Endothelial cell of umbilical vein (primary cell): ENCODE data around the gene RPL21. TPM values are rescaled to one million over a fixed set of nuclear protein-coding genes. Genes with fewer than 3 reads are reported as not detected.

Experiments
- BruUV-seq: library from RNA; stranded (reverse); fragments of 400-500 nt; replicated peaks from 2 replicates; lab custom pipeline; 2021; lab: Mats Ljungman, UMichigan
- CTCF ChIA-PET: fragments of 300-600, 350-600 bp; sonication (Branson Sonifier 250); formaldehyde crosslinking; loops from one replicate; lab custom pipeline; 2021; ENCODE audit warnings: antibody characterized with exemption, inconsistent platforms; lab: Charles Lee
- POLR2A ChIA-PET: fragments of 300-600, 350-600 bp; sonication (Branson Sonifier 250); formaldehyde crosslinking; loops from one replicate; lab custom pipeline; 2021; ENCODE audit warnings: antibody characterized with exemption, inconsistent platforms; lab: Charles Lee
- DNase-seq: peaks from one replicate; pipeline ENCODE4 v3.0.0-alpha.2; 2011; ENCODE audit warnings: low read depth, low spot score
- FAIRE-seq: peaks from 2 replicates; lab custom pipeline; 2011; peaks lifted over from hg19 to GRCh38; lab: Jason Lieb, UNC
- H2AFZ ChIP-seq: 2 replicates; pipeline ENCODE4 v1.6.0; 2012; ENCODE audit warnings: low read depth, low read length, control low read depth, inconsistent platforms
- H3K27ac ChIP-seq: 2 replicates; pipeline ENCODE4 v1.5.1; 2011; ENCODE audit warnings: low read depth, mild to moderate bottlenecking, control low read depth, low read length, moderate library complexity; ENCODE audit not compliant: insufficient read depth
- H3K27me3 ChIP-seq, 2 experiments: 2 replicates each; pipeline versions ENCODE4 v1.6.0 to v1.6.1; 2011; ENCODE audit warnings: low read length in 2 of 2, mixed read lengths in 1 of 2; ENCODE audit not compliant: control insufficient read depth in 2 of 2, insufficient read depth in 2 of 2
- H3K36me3 ChIP-seq, 2 experiments: 2 replicates in 1 of 2; 3 replicates in 1 of 2; pipeline ENCODE4 v1.5.1; 2011; ENCODE audit warnings: low read length in 2 of 2, mild to moderate bottlenecking in 1 of 2, moderate library complexity in 1 of 2; ENCODE audit not compliant: control insufficient read depth in 2 of 2, insufficient read depth in 2 of 2; ENCODE audit errors: extremely low read depth in 1 of 2
- H3K4me1 ChIP-seq: 3 replicates; pipeline ENCODE4 v1.5.1; 2011; ENCODE audit warnings: mild to moderate bottlenecking, low read length; ENCODE audit not compliant: control insufficient read depth, insufficient read depth; ENCODE audit errors: extremely low read depth
- H3K4me2 ChIP-seq: 2 replicates; pipeline ENCODE4 v1.6.1; 2011; ENCODE audit warnings: low read length, control low read depth, mixed read lengths; ENCODE audit not compliant: insufficient read depth
- H3K4me3 ChIP-seq, 3 experiments: fragments of 200-600 bp in 1 of 3; sonication (generic), shearing (Covaris generic) in 1 of 3; replicated peaks in 1 of 3; 2 replicates each; pipeline ENCODE4 v1.5.1; 2011 to 2016; ENCODE audit warnings: control low read depth in 3 of 3, low read length in 3 of 3, mild to moderate bottlenecking in 2 of 3, inconsistent platforms in 1 of 3, low read depth in 1 of 3, moderate library complexity in 1 of 3; ENCODE audit not compliant: insufficient read depth in 1 of 3
- H3K79me2 ChIP-seq: 2 replicates; pipeline ENCODE4 v1.6.0; 2012; ENCODE audit warnings: low read length, inconsistent platforms; ENCODE audit not compliant: control insufficient read depth, insufficient read depth
- H3K9ac ChIP-seq: replicated peaks from 2 replicates; pipeline ENCODE3; 2011; ENCODE audit warnings: low read length, control low read depth; ENCODE audit not compliant: insufficient read depth; ENCODE audit errors: extremely low read depth
- H3K9me1 ChIP-seq: replicated peaks from 3 replicates; pipeline ENCODE4 v1.6.0; 2011; ENCODE audit warnings: mild to moderate bottlenecking, low read length; ENCODE audit not compliant: control insufficient read depth, insufficient read depth; ENCODE audit errors: extremely low read depth
- H3K9me3 ChIP-seq: replicated peaks from 2 replicates; pipeline ENCODE4 v1.5.1; 2012; ENCODE audit warnings: low read length, inconsistent platforms; ENCODE audit not compliant: control insufficient read depth, insufficient read depth
- H4K20me1 ChIP-seq: replicated peaks from 2 replicates; pipeline ENCODE3; 2011; ENCODE audit warnings: mild to moderate bottlenecking, low read length; ENCODE audit not compliant: control insufficient read depth, insufficient read depth; ENCODE audit errors: extremely low read depth
- EZH2 ChIP-seq: IDR thresholded peaks from 2 replicates; pipeline ENCODE4 v1.6.1; 2012; ENCODE audit warnings: borderline replicate concordance, low read depth, mild to moderate bottlenecking, moderate library complexity, low read length, inconsistent platforms; ENCODE audit not compliant: severe bottlenecking
- FOS ChIP-seq: IDR thresholded peaks from 2 replicates; pipeline ENCODE4 v1.6.1; 2011; ENCODE audit warnings: mild to moderate bottlenecking, low read length, moderate library complexity, borderline replicate concordance; ENCODE audit not compliant: insufficient read depth
- JUN ChIP-seq: IDR thresholded peaks from 2 replicates; pipeline ENCODE4 v1.6.1; 2011; ENCODE audit warnings: borderline replicate concordance, low read depth; ENCODE audit not compliant: insufficient read length, insufficient read depth
- MYC ChIP-seq: IDR thresholded peaks from one replicate; pipeline ENCODE4 v1.6.1; 2011; ENCODE audit warnings: mild to moderate bottlenecking, low read depth, low read length
- POLR2A ChIP-seq: IDR thresholded peaks from 2 replicates; pipeline ENCODE4 v1.6.1; 2012; ENCODE audit warnings: low read depth, mild to moderate bottlenecking, control low read depth, low read length
- POLR2AphosphoS5 ChIP-seq: IDR thresholded peaks from 2 replicates; pipeline ENCODE4 v1.6.1; 2012; ENCODE audit warnings: low read depth, mild to moderate bottlenecking, control low read depth, low read length, moderate library complexity; ENCODE audit not compliant: insufficient read depth
- dilution Hi-C: fragments of 300-500 bp; cut with MboI; formaldehyde crosslinking; loops from one replicate; pipeline ENCODE4 v1.15.0; 2019; ENCODE audit warnings: low sequenced_read_pairs; ENCODE audit not compliant: extremely low pct_ligation_motif_present
- intact Hi-C: fragments of 100-400 bp; cut with micrococcal nuclease; formaldehyde crosslinking; loops from one replicate; pipeline ENCODE4 v1.10.0; 2022
- polyA plus RNA-seq, 4 experiments: library from polyadenylated mRNA; depleted of rRNA in 3 of 4; stranded (reverse) in 3 of 4; unstranded in 1 of 4; fragments of >200 nt; gene quantifications; 2 replicates each; pipeline versions ENCODE4 v1.2.1 to v1.2.3, GENCODE V29; 2011 to 2012; ENCODE audit warnings: missing spikeins in 1 of 4
- total RNA-seq: library from RNA; stranded (reverse); gene quantifications from 2 replicates; pipeline ENCODE4 v1.2.3, GENCODE V29; 2021
- TF ChIP-seq, protein P1 (sequence below), 2 donors: IDR thresholded peaks; 1 replicate in 1 of 2; 2 replicates in 1 of 2; pipeline ENCODE4 v1.5.1; 2011; ENCODE audit warnings: low read length in 2 of 2, mild to moderate bottlenecking in 2 of 2, moderate library complexity in 2 of 2, control low read depth in 1 of 2, inconsistent platforms in 1 of 2, low read depth in 1 of 2; ENCODE audit not compliant: insufficient read depth in 1 of 2; ENCODE audit errors: extremely low read depth in 1 of 2
- TF ChIP-seq, protein P2 (sequence below): IDR thresholded peaks from 2 replicates; pipeline ENCODE4 v1.6.1; 2011; ENCODE audit not compliant: insufficient read depth, insufficient read length

The RPL21 gene
- total and polyA plus RNA-seq, 2 donors (not counting 3 experiments of a cell fraction or from before 2014, with no cell fraction given) = 585 to 871 TPM

DNA sequence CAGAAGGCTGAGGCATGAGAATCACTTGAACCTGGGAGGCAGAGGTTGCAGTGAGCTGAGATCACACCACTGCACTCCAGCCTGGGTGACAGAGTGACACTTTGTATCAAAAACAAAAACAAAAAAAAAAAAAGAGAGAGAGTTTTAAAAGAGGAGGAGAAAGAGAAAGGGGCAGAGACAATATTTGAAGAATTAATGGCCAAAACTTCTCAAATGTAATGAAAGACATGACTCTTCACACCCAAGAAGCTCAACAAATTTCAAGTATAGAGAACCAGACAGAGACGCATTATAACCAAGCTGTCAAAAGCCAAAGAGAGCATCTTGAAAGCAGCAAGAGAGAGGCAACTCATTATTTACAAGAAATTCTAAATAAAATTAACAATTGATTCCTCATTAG, 42.8 kb upstream of the RPL21 start:
- Histone ChIP-seq H3K4me3 (no peak overlapping the region), H4K20me1 (no peaks in the 10 kb centered on the region), H3K27me3 (peaks cover 3 to 4% of the 10 kb centered on the region in 2 experiments), H3K27ac (no peak overlapping the region), H3K9me1 (no peaks in the 10 kb centered on the region), H2AFZ (no peak overlapping the region), H3K9ac (no peak overlapping the region), H3K36me3 (no peaks in the 10 kb centered on the region), H3K9me3 (no peaks in the 10 kb centered on the region), H3K4me1 (no peaks in the 10 kb centered on the region), H3K79me2 (no peaks in the 10 kb centered on the region), H3K4me2 (no peak overlapping the region)
- no peak for FAIRE-seq
- intact Hi-C loops (no loop called here), dilution Hi-C loops (no loop called here)
- CTCF ChIA-PET = no interaction called here
- no TSS peak for BruUV-seq
- DNase-seq = no peak
- POLR2A ChIA-PET = interaction anchor here (0.7 kb wide), 1 partner anchor 13 kb away, joined by 3 read pairs; no protein-coding TSS in a partner anchor
- TF ChIP-seq, protein P1, sequence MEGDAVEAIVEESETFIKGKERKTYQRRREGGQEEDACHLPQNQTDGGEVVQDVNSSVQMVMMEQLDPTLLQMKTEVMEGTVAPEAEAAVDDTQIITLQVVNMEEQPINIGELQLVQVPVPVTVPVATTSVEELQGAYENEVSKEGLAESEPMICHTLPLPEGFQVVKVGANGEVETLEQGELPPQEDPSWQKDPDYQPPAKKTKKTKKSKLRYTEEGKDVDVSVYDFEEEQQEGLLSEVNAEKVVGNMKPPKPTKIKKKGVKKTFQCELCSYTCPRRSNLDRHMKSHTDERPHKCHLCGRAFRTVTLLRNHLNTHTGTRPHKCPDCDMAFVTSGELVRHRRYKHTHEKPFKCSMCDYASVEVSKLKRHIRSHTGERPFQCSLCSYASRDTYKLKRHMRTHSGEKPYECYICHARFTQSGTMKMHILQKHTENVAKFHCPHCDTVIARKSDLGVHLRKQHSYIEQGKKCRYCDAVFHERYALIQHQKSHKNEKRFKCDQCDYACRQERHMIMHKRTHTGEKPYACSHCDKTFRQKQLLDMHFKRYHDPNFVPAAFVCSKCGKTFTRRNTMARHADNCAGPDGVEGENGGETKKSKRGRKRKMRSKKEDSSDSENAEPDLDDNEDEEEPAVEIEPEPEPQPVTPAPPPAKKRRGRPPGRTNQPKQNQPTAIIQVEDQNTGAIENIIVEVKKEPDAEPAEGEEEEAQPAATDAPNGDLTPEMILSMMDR (IDR thresholded peaks at IDR 0.05; ENCODE audit: extremely low read depth in 1 of 2, insufficient read depth in 1 of 2, low read depth in 1 of 2, low read length in 2 of 2) = no peak
- TF ChIP-seq EZH2 = no peak
- TF ChIP-seq FOS = no peak
- no peak for TF ChIP-seq POLR2A
- TF ChIP-seq POLR2AphosphoS5 = no peak

DNA sequence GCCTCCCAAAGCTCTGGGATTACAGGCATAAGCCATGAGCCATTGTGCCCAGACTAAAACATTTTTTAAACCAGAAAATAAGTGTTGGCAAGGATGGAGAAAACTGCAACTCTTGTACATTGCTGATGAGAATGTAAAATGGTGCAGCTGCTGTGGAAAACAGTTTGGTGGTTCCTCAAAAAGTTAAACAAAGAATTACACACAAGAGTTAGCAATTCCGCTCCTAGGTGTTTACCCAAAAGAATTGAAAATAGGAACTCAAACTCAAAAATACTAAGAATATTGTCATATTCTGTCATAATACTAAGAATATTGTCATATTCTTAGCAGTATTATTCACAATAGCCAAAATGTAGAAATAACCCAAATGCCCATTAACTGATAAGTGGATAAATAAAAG, 40.1 kb upstream of the RPL21 start:
- Histone ChIP-seq H2AFZ (no peak overlapping the region), H3K79me2 (no peaks in the 10 kb centered on the region), H3K9ac (no peak overlapping the region), H3K4me3 (no peak overlapping the region), H3K9me3 (no peaks in the 10 kb centered on the region), H3K4me1 (no peaks in the 10 kb centered on the region), H3K9me1 (no peaks in the 10 kb centered on the region), H3K27ac (no peak overlapping the region), H3K27me3 (peaks cover under 1 to 4% of the 10 kb centered on the region in 2 experiments), H3K4me2 (no peak overlapping the region), H3K36me3 (no peaks in the 10 kb centered on the region), H4K20me1 (no peaks in the 10 kb centered on the region)
- FAIRE-seq (no peak), DNase-seq (no peak)
- dilution Hi-C loops = no loop called here
- BruUV-seq = no TSS peak
- intact Hi-C loops = no loop called here
- ChIA-PET CTCF (interaction anchor here (0.9 to 1.1 kb wide), 3 partner anchors 15 to 151 kb away, joined by 3 read pairs; no protein-coding TSS in a partner anchor), POLR2A (no interaction called here)
- TF ChIP-seq JUN (no peak), POLR2A (no peak), MYC (no peak), FOS (no peak), EZH2 (no peak), POLR2AphosphoS5 (no peak)
- TF ChIP-seq, protein P1 (IDR thresholded peaks at IDR 0.05; ENCODE audit: extremely low read depth in 1 of 2, insufficient read depth in 1 of 2, low read depth in 1 of 2, low read length in 2 of 2) = no peak
- TF ChIP-seq, protein P2, sequence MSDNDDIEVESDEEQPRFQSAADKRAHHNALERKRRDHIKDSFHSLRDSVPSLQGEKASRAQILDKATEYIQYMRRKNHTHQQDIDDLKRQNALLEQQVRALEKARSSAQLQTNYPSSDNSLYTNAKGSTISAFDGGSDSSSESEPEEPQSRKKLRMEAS = no peak
